GM12873 (cell line): ENCODE data around the gene RFXANK.

ENCODE experiments used
- CTCF ChIP-seq: IDR thresholded peaks from 2 replicates; pipeline ENCODE4 v1.5.1; 2012; ENCODE audit warnings: low read depth, mild to moderate bottlenecking, moderate library complexity, low read length, control low read depth; ENCODE audit not compliant: insufficient read depth; ENCODE audit errors: missing control alignments

RFXANK gene

GRCh38 chr19:19223060-19223459 lies 31.0 kb downstream of the RFXANK start:
- TF ChIP-seq CTCF: no peak

GRCh38 chr19:19223636-19224035 lies 31.6 kb downstream of the RFXANK start:
- no peak for TF ChIP-seq CTCF

GRCh38 chr19:19224150-19224851 lies 32.2 kb downstream of the RFXANK start:
- TF ChIP-seq CTCF: no peak

- TF ChIP-seq CTCF: peak; percentile 77
These were observed 32.9 kb downstream of the RFXANK start for GRCh38 chr19:19224852-19225494.

- TF ChIP-seq CTCF: no peak
These were observed 34.1 kb downstream of the RFXANK start for GRCh38 chr19:19226204-19226603.

- TF ChIP-seq CTCF: no peak
These were observed 34.6 kb downstream of the RFXANK start for GRCh38 chr19:19226663-19227062.

GRCh38 chr19:19227217-19227616 lies 35.2 kb downstream of the RFXANK start:
- TF ChIP-seq CTCF: no peak
